RWPE1 (cell line): ENCODE data around the gene RER1.
A peak's percentile ranks its signal among the peaks of the same experiment; 100 is the strongest.

Experiments
- CTCF ChIA-PET: fragments of 350-600 bp; sonication (Branson Sonifier 250); formaldehyde crosslinking; extraction: SDS; loops from one replicate; lab custom pipeline; 2021; lab: Yijun Ruan, JAX
- POLR2A ChIA-PET: fragments of 400-600 bp; formaldehyde crosslinking; extraction: SDS; loops from one replicate; lab custom pipeline; 2020; ENCODE audit warnings: antibody characterized with exemption; ENCODE audit not compliant: low non-redundant PET; lab: Yijun Ruan, JAX
- DNase-seq: peaks from one replicate; pipeline ENCODE4 v3.0.0; 2012; ENCODE audit warnings: low spot score
- H3K27ac ChIP-seq: fragments of 450-650 bp; 2 replicates; pipeline ENCODE4 v1.5.1; 2017
- TF ChIP-seq, protein P1 (sequence below): fragments of 450-650 bp; conservative IDR thresholded peaks from 2 replicates; pipeline ENCODE4 v1.5.1; 2017; ENCODE audit warnings: low read depth, mild to moderate bottlenecking

Gene RER1

DNA sequence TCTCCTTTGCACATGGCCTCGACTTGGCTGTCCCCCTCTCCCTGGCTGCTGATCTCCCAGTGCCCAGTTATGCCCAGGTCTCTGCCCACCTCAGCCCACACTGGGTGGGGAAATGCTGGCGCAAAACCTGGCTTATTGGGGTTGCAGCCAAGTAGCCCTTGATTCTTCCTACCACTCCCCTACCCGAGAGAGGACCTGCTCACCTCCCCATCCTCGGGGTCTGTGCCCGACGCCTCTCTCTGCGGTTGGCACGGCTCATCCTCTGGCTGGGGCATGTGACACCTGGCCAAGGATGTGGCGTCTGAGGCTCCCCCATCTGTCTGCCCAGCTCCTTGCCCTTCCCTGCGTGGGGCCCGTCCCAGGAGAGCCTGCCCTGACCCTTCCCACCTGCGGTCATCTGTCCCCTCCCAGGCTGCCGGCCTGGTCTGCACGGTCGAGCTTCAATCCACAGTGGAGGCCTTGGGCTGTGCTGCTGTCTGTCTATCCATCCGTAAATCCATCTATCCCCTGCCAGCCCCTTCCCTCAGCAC, 27.2 kb downstream of the RER1 start:
- DNase-seq, result no peak
- ChIA-PET CTCF (no interaction called here), POLR2A (no interaction called here)
- TF ChIP-seq, protein P1, sequence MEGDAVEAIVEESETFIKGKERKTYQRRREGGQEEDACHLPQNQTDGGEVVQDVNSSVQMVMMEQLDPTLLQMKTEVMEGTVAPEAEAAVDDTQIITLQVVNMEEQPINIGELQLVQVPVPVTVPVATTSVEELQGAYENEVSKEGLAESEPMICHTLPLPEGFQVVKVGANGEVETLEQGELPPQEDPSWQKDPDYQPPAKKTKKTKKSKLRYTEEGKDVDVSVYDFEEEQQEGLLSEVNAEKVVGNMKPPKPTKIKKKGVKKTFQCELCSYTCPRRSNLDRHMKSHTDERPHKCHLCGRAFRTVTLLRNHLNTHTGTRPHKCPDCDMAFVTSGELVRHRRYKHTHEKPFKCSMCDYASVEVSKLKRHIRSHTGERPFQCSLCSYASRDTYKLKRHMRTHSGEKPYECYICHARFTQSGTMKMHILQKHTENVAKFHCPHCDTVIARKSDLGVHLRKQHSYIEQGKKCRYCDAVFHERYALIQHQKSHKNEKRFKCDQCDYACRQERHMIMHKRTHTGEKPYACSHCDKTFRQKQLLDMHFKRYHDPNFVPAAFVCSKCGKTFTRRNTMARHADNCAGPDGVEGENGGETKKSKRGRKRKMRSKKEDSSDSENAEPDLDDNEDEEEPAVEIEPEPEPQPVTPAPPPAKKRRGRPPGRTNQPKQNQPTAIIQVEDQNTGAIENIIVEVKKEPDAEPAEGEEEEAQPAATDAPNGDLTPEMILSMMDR, result no peak
- H3K27ac ChIP-seq, result no peak overlapping the region

DNA sequence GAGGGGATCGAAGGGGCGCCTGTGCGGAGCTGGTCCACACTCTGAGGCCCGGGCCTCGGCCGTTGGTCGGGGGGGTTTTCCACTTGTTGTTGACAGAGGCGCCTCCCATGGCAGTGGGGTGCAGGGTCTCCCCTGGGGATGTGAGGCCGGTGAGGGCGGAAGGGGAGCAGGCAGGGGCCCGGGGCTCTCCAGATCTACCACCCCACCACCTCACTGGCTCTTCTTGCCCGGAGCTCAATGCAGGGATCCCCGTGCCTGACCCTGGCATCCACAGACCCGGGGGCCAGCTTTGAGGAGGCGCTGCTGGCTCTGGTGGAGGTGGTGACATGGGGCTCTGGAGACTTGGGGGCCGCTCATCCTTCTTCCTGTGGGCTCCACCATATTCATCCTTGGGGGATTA, 27.8 kb downstream of the RER1 start:
- DNase-seq, result no peak
- POLR2A ChIA-PET, result interaction anchor here (1.1 kb wide), 1 partner anchor 9 kb away, joined by 3 read pairs; no protein-coding TSS in a partner anchor
- CTCF ChIA-PET, result no interaction called here
- TF ChIP-seq, protein P1, result no peak
- H3K27ac ChIP-seq, result no peak overlapping the region

DNA sequence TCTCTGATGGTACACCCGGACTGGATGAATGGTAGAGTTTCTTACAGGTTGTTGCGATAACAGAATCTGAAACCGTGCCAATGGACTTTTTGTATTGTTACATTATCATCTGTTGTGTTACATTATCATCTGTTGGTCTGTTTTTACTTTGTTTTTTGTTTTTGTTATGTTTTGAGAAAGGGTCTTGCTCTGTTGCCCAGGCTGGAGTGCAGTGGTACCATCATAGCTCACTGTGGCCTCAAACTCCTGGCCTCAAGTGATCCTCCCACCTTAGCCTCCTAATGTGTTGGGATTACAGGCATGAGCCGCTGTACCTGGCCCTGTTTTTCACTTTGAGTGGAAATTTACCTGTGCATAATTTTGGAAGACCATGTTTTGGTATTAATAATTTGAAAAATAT, 30.9 kb downstream of the RER1 start:
- POLR2A ChIA-PET, result no interaction called here
- no peak overlapping the region for H3K27ac ChIP-seq
- CTCF ChIA-PET, result no interaction called here
- TF ChIP-seq, protein P1, result no peak
- DNase-seq, result no peak

DNA sequence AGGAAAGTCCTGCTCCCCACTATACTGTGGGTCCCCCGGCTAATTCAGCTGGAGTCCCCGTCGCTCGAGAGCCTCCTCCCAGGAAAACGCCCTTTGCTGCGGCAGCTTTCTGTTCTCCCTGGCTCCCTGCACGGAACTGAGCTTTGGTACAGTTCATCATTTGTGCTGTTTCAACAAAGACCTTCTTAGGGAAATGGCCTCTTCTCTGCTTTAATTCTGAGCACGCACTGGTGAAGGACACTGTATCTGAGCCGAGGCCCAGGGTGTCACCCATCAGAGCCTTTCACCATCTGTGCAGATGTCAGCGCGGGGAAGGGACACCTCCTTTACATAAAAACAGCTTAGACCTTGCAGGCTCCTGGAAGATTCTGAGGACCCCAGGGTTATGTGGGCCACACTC, 34.3 kb downstream of the RER1 start:
- POLR2A ChIA-PET, result no interaction called here
- CTCF ChIA-PET, result interaction anchor here (0.7 to 2.5 kb wide), 2 partner anchors 11 to 136 kb away, joined by 3 to 10 read pairs; no protein-coding TSS in a partner anchor
- H3K27ac ChIP-seq, result peak overlapping the region; percentile 96
- TF ChIP-seq, protein P1, result no peak
- DNase-seq, result no peak

DNA sequence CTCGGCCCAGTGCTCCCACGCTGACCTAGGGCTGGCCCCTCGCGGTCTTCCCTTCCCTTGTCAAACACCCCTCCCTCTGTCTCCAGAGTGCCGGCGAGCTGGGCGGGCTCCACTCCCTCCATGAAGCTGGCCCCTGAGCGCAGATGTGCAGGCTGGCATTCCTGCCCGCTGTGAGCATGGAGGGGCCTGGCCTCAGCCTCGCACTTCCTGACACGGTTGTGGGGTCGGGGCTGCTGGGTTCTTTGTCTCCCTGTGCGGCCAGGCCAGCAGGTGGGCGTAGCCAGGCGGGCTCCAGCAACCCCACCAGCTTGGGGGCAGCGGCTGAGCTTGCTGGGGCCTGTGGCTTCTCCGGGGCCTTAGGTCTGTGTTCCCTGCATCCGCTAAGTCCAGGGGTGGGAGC, 34.9 kb downstream of the RER1 start:
- no peak for DNase-seq
- peak overlapping the region; percentile 96 for H3K27ac ChIP-seq
- ChIA-PET CTCF (interaction anchor here (0.6 to 2.5 kb wide), 2 partner anchors 11 to 74 kb away, joined by 4 to 10 read pairs; no protein-coding TSS in a partner anchor), POLR2A (interaction anchor here (0.6 kb wide), 1 partner anchor 99 kb away, joined by 3 read pairs; no protein-coding TSS in a partner anchor)
- TF ChIP-seq, protein P1, result no peak

DNA sequence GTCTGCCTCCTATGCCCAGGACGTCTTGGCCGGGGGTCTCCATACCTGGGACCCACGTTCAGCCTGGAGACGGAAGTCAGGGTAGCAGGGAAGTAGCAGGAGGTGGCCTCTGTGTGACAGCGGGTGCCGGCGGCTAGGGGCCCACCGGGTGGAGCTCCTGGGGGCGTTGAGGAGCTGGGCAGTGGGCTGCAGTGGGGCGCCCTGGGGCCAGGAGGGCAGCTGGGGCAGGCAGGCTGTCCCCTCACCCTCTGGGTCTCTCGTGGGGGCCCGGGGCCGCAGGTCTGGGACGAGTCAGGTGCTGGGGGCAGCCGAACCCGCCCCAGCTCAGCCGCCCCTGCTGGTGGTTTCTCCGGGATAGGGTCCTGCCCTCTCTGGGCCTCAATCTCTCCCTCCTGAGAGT, 35.4 kb downstream of the RER1 start:
- ChIA-PET POLR2A (no interaction called here), CTCF (interaction anchor here (0.6 to 2.5 kb wide), 3 partner anchors 12 to 73 kb away, joined by 4 to 10 read pairs (median 5); no protein-coding TSS in a partner anchor)
- DNase-seq, result no peak
- TF ChIP-seq, protein P1, result no peak
- H3K27ac ChIP-seq, result peak overlapping the region; percentile 96
